ENCODE data around the gene PIGB. TPM values are rescaled to one million over a fixed set of nuclear protein-coding genes. Genes with fewer than 3 reads are reported as not detected.
"Not testable (repeated sequence)": the region's sequence is repeated elsewhere in the genome, so short reads cannot be mapped to it uniquely, and the experiment has no call there.

The PIGB gene
- total RNA-seq, 1 donor from 2014 or later = 6.9 TPM

GRCh38 chr15:55389264-55389607 lies 70.2 kb downstream of the PIGB start:
- TF ChIP-seq POLR2AphosphoS5 (IDR thresholded peaks at IDR 0.05; ENCODE audit: insufficient read depth in 1 of 2, low read depth in 1 of 2) = no peak
- TF ChIP-seq, protein P1, sequence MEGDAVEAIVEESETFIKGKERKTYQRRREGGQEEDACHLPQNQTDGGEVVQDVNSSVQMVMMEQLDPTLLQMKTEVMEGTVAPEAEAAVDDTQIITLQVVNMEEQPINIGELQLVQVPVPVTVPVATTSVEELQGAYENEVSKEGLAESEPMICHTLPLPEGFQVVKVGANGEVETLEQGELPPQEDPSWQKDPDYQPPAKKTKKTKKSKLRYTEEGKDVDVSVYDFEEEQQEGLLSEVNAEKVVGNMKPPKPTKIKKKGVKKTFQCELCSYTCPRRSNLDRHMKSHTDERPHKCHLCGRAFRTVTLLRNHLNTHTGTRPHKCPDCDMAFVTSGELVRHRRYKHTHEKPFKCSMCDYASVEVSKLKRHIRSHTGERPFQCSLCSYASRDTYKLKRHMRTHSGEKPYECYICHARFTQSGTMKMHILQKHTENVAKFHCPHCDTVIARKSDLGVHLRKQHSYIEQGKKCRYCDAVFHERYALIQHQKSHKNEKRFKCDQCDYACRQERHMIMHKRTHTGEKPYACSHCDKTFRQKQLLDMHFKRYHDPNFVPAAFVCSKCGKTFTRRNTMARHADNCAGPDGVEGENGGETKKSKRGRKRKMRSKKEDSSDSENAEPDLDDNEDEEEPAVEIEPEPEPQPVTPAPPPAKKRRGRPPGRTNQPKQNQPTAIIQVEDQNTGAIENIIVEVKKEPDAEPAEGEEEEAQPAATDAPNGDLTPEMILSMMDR (IDR thresholded peaks at IDR 0.05) = no peak
- TF ChIP-seq POLR2A (IDR thresholded peaks at IDR 0.05) = no peak
- H3K4me3 ChIP-seq = no peak overlapping the region
- H3K36me3 ChIP-seq = peaks cover 0 to 16% of the 10 kb centered on the region in 2 donors
- peaks cover 4% of the 10 kb centered on the region for H3K4me1 ChIP-seq
- no peak for DNase-seq (ENCODE audit: extremely low spot score in 2 of 2)
- intact Hi-C loops (cut with DNase I) = no loop called here
- no peaks in the 10 kb centered on the region for H3K9me3 ChIP-seq
- no peaks in the 10 kb centered on the region for H3K27me3 ChIP-seq
- H3K27ac ChIP-seq = no peak overlapping the region

DNA sequence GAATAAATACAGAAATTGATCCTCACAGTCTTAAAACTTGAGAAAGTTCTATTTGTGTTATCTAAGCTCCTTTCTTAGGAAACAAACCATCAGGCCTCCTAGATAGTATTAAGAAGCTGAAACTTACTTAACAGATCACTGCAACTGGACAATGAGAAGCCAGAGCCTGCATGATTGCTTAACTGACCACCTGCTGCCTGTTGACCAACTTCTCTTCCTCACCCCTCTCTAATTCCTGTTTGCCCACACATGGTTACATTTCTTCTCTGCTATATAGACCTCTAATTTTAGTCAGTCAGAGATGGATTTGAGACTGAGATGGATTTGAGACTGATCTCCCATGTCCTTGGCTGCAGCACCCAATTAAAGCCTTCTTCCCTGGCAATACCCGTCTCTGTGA lies 75.7 kb downstream of the PIGB start:
- H3K27me3 ChIP-seq = no peaks in the 10 kb centered on the region
- no peaks in the 10 kb centered on the region for H3K36me3 ChIP-seq
- H3K4me1 ChIP-seq = no peaks in the 10 kb centered on the region
- no peak for DNase-seq (ENCODE audit: extremely low spot score in 2 of 2)
- intact Hi-C loops (cut with DNase I) = no loop called here
- no peak overlapping the region for H3K4me3 ChIP-seq
- H3K27ac ChIP-seq = no peak overlapping the region
- H3K9me3 ChIP-seq = no peaks in the 10 kb centered on the region
- TF ChIP-seq POLR2A (IDR thresholded peaks at IDR 0.05) (no peak), POLR2AphosphoS5 (IDR thresholded peaks at IDR 0.05; ENCODE audit: insufficient read depth in 1 of 2, low read depth in 1 of 2) (no peak)
- TF ChIP-seq, protein P1 (IDR thresholded peaks at IDR 0.05) = no peak

- no peak overlapping the region for H3K4me3 ChIP-seq
- H3K9me3 ChIP-seq = no peaks in the 10 kb centered on the region
- intact Hi-C loops (cut with DNase I) = no loop called here
- no peaks in the 10 kb centered on the region for H3K27me3 ChIP-seq
- no peak for TF ChIP-seq POLR2A (IDR thresholded peaks at IDR 0.05)
- TF ChIP-seq, protein P1 (IDR thresholded peaks at IDR 0.05) = no peak
- TF ChIP-seq POLR2AphosphoS5 (IDR thresholded peaks at IDR 0.05; ENCODE audit: insufficient read depth in 1 of 2, low read depth in 1 of 2) = no peak
- H3K4me1 ChIP-seq = peaks cover under 1% of the 10 kb centered on the region
- no peak overlapping the region for H3K27ac ChIP-seq
- no peak for DNase-seq (ENCODE audit: extremely low spot score in 2 of 2)
- no peaks in the 10 kb centered on the region for H3K36me3 ChIP-seq
Observed at GRCh38 chr15:55398243-55398642, 79.2 kb downstream of the PIGB start.

DNA sequence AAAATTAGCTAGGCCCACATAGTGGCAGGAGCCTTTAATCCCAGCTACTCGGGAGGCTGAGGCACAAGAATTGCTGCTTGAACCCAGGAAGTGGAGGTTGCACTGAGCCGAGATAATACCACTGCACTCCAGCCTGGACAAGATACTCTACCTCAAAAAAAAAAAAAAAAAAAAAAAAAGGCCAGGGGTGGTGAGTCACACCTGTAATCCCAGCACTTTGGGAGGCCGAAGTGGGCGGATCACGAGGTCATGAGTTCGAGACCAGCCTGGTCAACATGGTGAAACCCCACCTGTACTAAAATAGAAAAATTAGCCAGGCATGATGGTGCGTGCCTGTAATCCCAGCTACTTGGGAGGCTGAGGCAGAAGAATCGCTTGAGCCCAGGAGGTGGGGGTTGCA lies 81.0 kb downstream of the PIGB start:
- H3K27ac ChIP-seq; H3K36me3 ChIP-seq; H3K4me3 ChIP-seq; DNase-seq (ENCODE audit: extremely low spot score in 2 of 2); H3K27me3 ChIP-seq; H3K9me3 ChIP-seq; intact Hi-C loops (cut with DNase I): not testable (repeated sequence)
- H3K4me1 ChIP-seq = peaks cover 18% of the 10 kb centered on the region

DNA sequence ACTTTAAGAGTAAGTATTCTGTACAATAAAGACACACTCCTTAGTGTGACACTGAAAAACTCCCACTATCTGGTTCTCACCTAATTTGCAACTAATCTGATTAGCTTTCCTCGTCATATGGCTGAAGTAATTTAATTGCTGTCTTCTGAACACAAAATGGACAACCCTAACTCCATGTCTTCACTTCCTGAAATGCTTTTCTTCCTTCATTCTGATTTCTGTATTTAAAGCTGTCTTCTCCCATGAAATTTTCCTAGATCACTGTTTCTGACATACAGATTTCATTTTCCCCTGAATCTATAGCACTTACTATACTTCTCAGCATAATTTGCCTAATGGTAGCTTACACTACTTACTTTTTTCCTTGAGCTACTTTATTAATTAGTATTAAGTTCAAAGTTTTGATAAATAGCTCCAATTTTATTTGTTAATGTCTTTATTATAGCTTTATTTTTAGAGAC lies 82.8 kb downstream of the PIGB start:
- no peak for TF ChIP-seq POLR2A (IDR thresholded peaks at IDR 0.05)
- no peak for TF ChIP-seq POLR2AphosphoS5 (IDR thresholded peaks at IDR 0.05; ENCODE audit: insufficient read depth in 1 of 2, low read depth in 1 of 2)
- TF ChIP-seq, protein P1 (IDR thresholded peaks at IDR 0.05) = no peak
- no peak for DNase-seq (ENCODE audit: extremely low spot score in 2 of 2)
- Histone ChIP-seq H3K36me3 (no peaks in the 10 kb centered on the region), H3K27ac (no peak overlapping the region), H3K9me3 (no peaks in the 10 kb centered on the region), H3K4me1 (peaks cover 31% of the 10 kb centered on the region), H3K4me3 (no peak overlapping the region), H3K27me3 (no peaks in the 10 kb centered on the region)
- intact Hi-C loops (cut with DNase I) = no loop called here

GRCh38 chr15:55402707-55403106 lies 83.7 kb downstream of the PIGB start:
- no peak for DNase-seq (ENCODE audit: extremely low spot score in 2 of 2)
- no peak overlapping the region for H3K27ac ChIP-seq
- no peaks in the 10 kb centered on the region for H3K36me3 ChIP-seq
- no peak overlapping the region for H3K4me3 ChIP-seq
- peaks cover 40% of the 10 kb centered on the region for H3K4me1 ChIP-seq
- no peak for TF ChIP-seq POLR2AphosphoS5 (IDR thresholded peaks at IDR 0.05; ENCODE audit: insufficient read depth in 1 of 2, low read depth in 1 of 2)
- H3K27me3 ChIP-seq = no peaks in the 10 kb centered on the region
- no peaks in the 10 kb centered on the region for H3K9me3 ChIP-seq
- intact Hi-C loops (cut with DNase I) = no loop called here

Data from vagina (tissue), 2 donors.